ENCODE data around the gene POMP. TPM values are rescaled to one million over a fixed set of nuclear protein-coding genes. Genes with fewer than 3 reads are reported as not detected.
"Not testable (repeated sequence)": the region's sequence is repeated elsewhere in the genome, so short reads cannot be mapped to it uniquely, and the experiment has no call there.

The POMP gene
- total RNA-seq, 1 experiment from 2014 or later: 92.2 TPM

GRCh38 chr13:28680541-28680940 is 21.6 kb downstream of the POMP start (continued):
- TF ChIP-seq E2F4 (CRISPR knock-in tag; IDR thresholded peaks at IDR 0.05; ENCODE audit: borderline replicate concordance, low read depth) (no peak), GTF2I (CRISPR knock-in tag; conservative IDR thresholded peaks at IDR 0.05) (no peak), FOXK1 (CRISPR knock-in tag; IDR thresholded peaks at IDR 0.05) (no peak)

GRCh38 chr13:28683169-28683568 is 24.2 kb downstream of the POMP start:
- H3K4me3 Mint-ChIP-seq; DNase-seq (ENCODE audit: low spot score); H3K27me3 Mint-ChIP-seq (ENCODE audit: low read depth); H3K27ac Mint-ChIP-seq; ATAC-seq; POLR2A ChIA-PET; H3K36me3 Mint-ChIP-seq: not testable (repeated sequence)
- Mint-ChIP-seq H3K4me1 (peaks cover 16% of the 10 kb centered on the region), H3K9me3 (peaks cover 13% of the 10 kb centered on the region)
- CTCF ChIA-PET: interaction anchor here (0.8 kb wide), 1 partner anchor 113 kb away, joined by 7 read pairs; no protein-coding TSS in a partner anchor

- Mint-ChIP-seq H3K9me3 (peaks cover 19% of the 10 kb centered on the region), H3K36me3 (no peaks in the 10 kb centered on the region), H3K4me3 (no peak overlapping the region; the same call in 1 of the 2 replicates), H3K27ac (no peak overlapping the region), H3K4me1 (peaks cover 16% of the 10 kb centered on the region), H3K27me3 (ENCODE audit: low read depth) (no peaks in the 10 kb centered on the region)
- ChIA-PET POLR2A (interaction anchor here (0.6 kb wide), 1 partner anchor 611 kb away, joined by 4 read pairs; no protein-coding TSS in a partner anchor), CTCF (interaction anchor here (1.0 to 2.2 kb wide), 4 partner anchors 10 to 133 kb away, joined by 3 to 19 read pairs (median 5); no protein-coding TSS in a partner anchor)
- ATAC-seq (peak; percentile 99), DNase-seq (ENCODE audit: low spot score) (peak; percentile 91)
- TF ChIP-seq MAX (CRISPR knock-in tag; IDR thresholded peaks at IDR 0.05) (peak; percentile 35; the same call in 1 of the 2 replicates), SP1 (CRISPR knock-in tag; conservative IDR thresholded peaks at IDR 0.05) (peak; percentile 62), JUN (CRISPR knock-in tag; IDR thresholded peaks at IDR 0.05) (no peak)
Observed at GRCh38 chr13:28684257-28684656, 25.3 kb downstream of the POMP start.

- H3K36me3 Mint-ChIP-seq: no peaks in the 10 kb centered on the region
- POLR2A ChIA-PET: no interaction called here
- peaks cover under 1% of the 10 kb centered on the region; the same call in 1 of the 2 replicates for H3K27me3 Mint-ChIP-seq (ENCODE audit: low read depth)
- peaks cover 16% of the 10 kb centered on the region for H3K4me1 Mint-ChIP-seq
- no peak overlapping the region for H3K27ac Mint-ChIP-seq
- no peak for DNase-seq (ENCODE audit: low spot score)
- H3K4me3 Mint-ChIP-seq: no peak overlapping the region
- no peak for ATAC-seq
- no peak for TF ChIP-seq E2F4 (CRISPR knock-in tag; IDR thresholded peaks at IDR 0.05; ENCODE audit: borderline replicate concordance, low read depth)
- TF ChIP-seq ATF6 (CRISPR knock-in tag; IDR thresholded peaks at IDR 0.05): no peak
- TF ChIP-seq FOXP1 (CRISPR knock-in tag; IDR thresholded peaks at IDR 0.05; ENCODE audit: borderline replicate concordance): no peak
- TF ChIP-seq SOX15 (CRISPR knock-in tag; IDR thresholded peaks at IDR 0.05): no peak
- TF ChIP-seq NFE2L1 (CRISPR knock-in tag; IDR thresholded peaks at IDR 0.05): no peak
- TF ChIP-seq MXD4 (CRISPR knock-in tag; IDR thresholded peaks at IDR 0.05; ENCODE audit: borderline replicate concordance): no peak
- TF ChIP-seq CTCF (IDR thresholded peaks at IDR 0.05): no peak
- no peak for TF ChIP-seq ZNF425 (CRISPR knock-in tag; conservative IDR thresholded peaks at IDR 0.05)
- no peak for TF ChIP-seq NR2C2 (CRISPR knock-in tag; IDR thresholded peaks at IDR 0.05)
- H3K9me3 Mint-ChIP-seq: peaks cover 22% of the 10 kb centered on the region
- CTCF ChIA-PET: interaction anchor here (1.4 to 2.2 kb wide), 2 partner anchors 111 to 132 kb away, joined by 6 to 19 read pairs; no protein-coding TSS in a partner anchor
Observed at GRCh38 chr13:28685114-28685513, 26.2 kb downstream of the POMP start.
